ENCODE results near the gene CRYGS.

- no peak for TF ChIP-seq CTCF (conservative IDR thresholded peaks at IDR 0.05; ENCODE audit: low read length)
- TF ChIP-seq EZH2phosphoT487 (IDR thresholded peaks at IDR 0.05; ENCODE audit: borderline replicate concordance, low read depth, low read length) = no peak
Observed at GRCh38 chr3:186551387-186551786, 7.2 kb upstream of the CRYGS start.

Measured in OCI-LY7 (cell line).